GM18499 (cell line): ENCODE data around the gene CCDC51.

Experiments
- ATAC-seq: cut with Tn5 transposase; IDR thresholded peaks from one replicate; pipeline ENCODE4 v1.9.1; 2021; ENCODE audit warnings: moderate number of reproducible peaks; ENCODE audit not compliant: insufficient read depth, unreplicated experiment

Gene CCDC51

DNA sequence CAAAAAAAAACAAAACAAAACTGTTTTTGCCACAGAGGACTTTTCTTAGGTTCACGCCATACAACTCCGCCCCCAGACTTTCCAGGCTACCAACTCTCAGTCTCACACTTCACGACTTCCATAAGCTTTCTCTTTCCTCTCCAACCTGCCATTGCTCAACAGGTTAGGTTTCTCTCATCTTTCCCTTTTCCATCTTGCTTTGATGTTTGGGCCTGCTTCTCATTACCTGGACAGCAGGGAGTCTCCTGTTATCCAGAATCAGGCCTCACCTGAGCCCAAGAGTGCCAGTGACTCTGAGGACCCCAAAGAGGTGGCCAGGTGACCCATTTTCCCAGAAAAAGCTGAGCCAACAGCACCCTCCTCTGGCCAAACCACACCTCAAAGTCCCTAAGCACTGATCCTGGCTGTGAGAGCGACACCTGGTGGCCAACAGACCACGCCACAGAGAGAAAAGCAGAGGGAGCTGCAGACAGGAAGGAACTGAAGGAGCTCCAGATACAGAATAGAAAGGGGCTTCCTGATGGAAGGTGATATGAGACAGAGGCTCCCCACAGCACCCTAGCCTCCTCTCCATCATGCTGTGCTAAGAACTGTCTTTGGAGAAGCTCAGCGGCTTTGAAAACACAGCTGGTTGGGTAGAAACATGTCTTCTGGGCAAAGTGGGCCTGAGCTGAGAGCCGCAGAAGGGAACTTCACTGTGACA is 4.0 kb downstream of the CCDC51 start:
- ATAC-seq: no peak

DNA sequence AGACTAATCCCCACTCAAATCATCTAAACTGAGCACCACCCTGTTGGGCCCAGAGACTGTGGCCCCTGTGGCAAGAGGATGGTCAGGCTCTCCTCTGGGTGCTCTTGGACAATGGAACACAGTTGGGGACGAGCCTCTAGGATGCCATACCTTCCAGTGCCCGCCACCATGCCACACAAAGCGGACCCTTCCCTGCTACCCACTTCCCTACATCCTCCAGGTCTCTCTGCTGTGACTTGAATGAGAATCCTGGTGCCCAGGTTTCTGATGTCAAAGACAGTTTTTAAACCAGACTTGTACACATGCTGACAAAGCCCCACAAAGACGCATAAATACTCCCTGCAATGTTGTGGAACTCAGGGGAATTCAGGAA is 4.7 kb downstream of the CCDC51 start:
- ATAC-seq: no peak

DNA sequence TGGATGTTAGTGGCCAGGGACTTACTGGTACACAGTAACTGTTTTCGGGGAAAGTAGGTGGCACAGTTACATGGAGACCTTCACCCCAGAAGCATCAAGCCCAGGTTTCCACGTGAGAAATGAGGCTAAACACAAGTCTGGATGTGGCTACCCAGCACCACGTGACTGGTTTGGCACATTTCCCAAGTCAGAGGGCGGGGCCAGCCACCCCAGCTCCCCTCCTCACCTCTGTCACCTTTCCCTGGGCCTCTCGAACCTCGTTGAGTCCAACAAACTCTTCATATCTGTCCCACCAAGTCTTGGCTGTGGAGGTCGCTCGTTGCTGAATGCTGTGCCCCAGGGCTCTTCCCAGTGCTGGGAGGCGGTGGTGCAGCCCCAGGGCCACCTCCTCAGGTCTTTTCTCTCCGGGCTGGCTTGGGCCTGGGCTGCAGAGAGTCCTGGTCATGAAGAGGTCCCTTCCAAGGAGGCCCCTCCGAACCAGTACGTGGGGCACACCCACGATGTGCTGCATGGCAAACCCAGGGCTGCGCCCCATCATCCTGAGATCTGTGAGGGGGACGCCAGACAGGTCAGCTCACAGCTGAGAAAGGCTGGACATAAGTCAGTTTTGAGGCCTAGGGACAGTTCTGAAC is 5.2 kb downstream of the CCDC51 start:
- no peak for ATAC-seq

DNA sequence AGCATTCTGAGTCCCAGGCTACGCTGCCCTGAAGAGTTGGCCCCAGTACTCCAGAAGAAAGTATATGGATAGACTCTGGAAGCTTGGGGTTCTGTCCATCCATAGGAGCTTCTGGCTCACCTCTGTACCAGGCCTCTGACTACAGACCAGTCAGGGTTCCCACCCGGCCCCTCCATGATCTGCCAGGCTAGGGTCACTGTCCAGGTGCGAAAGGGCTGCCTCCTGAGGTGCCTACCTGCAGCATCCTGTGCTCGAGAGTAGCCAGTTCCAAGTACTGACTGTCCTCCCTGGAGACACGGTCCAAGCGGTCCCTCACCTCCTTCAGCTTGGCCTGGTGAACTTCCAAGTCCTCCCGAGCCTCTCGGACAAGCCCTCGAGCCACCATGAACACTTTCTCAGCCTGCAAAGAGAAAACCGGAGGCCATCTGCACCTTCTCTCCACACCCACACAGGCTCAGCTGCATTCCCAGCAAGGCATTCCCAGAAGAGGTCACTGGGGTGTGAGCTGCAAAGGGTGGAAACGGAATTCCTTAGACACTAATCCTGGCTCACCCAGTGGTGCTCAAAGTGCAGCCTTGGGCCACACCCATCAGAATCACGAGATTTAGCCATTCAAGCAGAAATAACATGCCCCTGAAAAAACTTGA is 6.3 kb downstream of the CCDC51 start:
- no peak for ATAC-seq

DNA sequence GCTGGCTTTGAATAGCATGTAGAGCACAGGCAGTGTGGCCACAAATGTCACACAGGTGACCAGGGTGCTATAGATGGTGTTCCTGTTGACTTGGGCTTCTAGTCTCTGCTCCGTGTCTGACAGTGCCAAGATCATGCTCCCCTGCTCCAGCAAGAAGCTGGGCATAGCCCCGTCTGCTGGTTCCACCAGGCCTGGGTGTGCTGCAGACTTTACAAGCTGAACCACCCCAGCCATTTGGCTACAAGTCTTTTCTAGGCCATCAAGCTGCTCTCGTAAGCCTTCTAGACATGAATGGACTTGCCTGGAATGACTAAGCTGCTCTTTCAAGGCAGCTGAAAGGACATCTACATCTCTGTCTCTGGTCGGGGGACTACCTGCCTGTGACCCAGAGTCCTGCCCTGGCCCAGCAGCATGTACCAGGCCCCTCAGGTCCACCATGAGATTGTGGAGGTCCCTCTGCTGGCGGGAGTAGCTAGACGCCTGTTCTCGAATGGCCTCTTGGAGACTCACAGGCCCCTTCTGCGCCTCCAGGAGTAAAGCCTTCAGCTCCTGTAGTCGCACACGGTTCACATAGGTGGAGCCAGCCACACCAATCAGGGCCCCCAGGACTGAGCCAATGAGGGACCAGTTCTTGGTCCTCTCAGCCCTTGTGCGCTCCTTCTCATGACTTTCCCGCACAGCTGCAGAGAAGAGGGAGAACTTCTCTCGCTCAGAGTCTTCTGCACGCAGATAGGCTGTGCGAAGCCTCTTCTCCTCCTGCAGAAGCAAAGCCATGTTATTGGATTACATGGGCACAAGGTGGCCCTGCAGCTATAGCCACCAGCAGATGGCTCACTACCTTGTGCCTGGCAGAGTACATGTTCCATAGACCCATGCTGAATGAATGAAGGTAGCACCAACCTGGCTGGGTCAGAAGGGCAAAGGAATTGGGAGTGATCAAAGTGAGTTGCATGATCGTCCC is 7.2 kb downstream of the CCDC51 start:
- ATAC-seq: no peak

DNA sequence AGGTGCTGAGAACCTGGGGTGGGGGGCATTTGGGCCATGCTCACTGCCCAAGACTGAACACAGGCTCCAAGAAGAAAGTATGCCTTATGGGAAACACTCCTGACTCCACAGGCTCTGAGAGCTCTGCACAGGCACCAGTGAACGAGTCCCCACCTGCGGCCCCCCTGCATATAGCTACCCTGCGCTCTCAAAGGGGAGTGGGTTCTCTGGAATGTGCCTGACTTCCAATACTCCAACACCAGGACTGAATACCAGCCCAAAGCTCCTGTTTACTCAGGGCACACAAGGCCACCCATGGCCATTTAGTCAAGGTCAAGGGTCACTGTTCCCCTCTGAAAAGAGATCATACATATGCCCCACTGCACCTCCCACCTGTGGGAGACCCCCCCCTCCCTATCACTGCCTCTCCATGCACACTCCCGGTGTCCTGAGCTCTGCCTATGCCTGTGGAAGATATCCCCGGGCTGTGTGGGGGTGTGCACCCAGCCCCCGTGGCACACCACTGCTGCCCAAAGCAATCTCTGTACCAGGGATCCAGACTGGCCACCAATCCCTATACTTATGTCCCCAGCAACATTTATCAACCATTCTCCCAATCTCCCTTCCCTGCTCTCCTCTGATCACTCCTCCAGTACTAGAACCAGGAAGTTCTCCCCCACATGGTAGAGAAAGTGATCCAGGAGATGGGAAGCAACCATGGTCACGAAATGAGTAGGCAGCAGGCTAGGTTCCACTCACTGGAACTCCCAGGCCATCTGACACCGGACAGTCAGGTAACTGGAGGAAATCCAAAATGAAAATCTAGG is 8.5 kb downstream of the CCDC51 start:
- no peak for ATAC-seq

DNA sequence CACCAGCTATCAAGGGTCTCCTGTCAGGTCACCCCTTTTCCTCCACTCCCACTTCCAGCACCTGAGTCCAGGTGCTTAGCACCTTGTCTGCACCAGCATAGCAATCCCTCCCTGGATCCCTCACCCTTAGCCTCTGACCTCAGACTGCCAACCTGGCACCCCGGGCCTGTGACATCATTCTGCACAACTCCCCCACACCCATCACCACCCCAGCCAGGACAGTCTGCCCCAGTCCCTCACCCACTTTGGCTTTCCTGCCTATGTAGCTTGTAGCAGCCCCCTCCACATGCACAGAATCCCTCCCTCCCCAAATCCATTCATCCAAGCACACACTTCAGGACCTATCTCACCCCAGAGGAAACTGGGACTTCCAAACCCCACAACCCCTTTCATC is 9.2 kb downstream of the CCDC51 start:
- no peak for ATAC-seq

DNA sequence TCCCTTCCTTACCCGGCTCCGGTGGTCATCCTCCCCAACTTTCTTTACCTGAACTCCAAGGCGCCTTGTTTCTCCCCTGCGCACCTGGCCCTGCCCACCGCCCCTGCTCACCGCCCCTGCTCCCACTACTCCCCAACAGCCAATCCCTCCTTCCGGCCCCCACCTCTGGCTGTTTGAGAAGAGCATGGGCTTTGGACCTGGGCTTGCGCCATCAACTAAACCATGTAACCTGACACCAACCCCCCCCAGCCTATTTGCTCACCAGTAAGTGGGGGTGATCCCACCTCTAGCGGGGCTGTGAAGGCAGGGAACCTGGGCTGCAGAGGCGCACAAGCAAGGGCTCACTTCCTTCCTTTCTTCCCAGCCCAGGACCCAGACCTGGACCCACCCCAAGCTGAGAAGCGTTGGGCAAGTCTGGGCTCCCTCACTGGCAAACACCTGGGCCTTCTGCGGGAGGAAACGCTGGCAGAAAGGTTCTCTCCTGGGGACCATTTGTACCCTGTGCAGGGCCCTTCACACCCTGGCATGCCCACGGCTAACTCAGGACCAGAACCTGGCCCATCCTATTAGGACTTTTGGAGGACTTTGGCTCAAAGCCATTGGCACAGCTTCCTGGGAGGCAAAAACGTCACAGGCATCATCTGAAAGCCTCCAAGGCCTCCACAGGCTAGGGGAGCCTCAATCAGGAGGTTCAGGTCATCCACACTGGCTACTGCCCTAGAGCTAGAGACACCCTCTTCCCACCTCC is 9.8 kb downstream of the CCDC51 start, which contains the start of gene PLXNB1:
TSS of gene PLXNB1 (minus strand) at position 127 of the 748 bp plus-strand sequence. CDS start 5,475 bp downstream, outside the sequence.
- no peak for ATAC-seq

DNA sequence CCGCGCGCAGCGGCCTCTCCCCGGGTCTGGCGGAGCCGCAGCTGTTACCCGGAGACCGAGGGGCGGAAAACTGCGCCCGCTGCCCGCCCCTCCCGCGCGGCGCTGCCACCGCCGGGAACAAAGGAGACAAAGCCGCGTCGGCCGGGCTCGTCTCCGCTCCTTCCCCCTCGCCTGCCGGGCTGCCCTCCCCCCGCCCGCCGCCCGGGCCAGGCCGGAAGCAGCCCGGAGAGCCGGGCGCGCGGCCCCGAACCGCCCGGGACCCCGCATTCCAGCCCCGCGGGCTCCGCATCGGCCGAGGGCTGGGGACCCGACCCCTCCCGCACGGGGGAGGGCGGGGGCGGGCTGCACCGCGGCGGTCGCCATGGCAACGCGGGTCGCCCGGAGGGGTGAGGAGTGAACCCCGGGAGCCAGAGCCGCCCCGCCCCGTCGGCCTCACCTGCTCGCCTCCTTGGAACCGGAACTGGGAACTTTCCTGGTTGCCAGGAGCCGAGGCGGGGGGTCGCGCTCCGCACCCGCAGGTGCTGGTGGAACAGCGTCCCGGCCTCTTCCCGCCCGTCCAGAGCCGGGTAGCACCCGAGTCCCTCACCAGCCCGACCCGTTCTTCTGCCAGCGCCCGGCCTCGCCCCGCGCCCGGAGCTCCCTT is 10.5 kb downstream of the CCDC51 start:
- ATAC-seq: no peak

DNA sequence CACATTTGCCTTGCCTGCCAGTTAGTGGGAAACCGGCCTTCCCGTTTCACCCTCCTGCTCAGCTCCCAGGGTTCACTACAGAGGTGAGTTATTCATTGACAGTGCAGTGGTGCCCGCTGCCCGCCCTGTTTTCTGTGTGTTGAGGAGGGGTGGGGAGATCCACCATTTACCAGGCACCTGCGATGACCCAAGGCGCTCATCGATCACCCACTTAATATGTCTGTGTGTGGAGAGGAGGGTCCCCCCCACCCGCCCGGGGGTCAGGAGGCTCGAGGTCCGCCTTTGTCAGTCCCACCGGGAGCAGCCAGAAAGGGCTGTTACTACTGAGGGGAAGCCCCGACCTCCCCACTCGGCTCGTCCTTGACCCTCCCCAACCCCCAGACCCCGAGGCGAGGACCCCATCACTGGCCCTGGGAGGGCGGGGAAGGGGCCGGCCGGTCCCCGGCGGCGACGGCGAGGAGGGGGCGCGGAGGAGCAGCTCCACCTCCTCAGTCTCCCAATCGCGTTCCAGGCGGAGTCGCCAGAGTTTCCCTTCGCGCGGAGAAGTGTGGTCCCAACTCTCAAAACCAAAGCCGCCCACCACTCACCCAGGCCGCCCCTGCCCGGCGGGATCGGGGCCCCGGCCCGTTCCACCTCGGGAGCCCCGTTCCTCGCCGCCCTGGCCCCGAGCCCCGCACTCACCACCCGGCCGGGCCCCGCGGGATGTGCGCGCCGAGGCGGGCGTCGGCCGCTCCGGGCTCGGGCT is 11.2 kb downstream of the CCDC51 start:
- ATAC-seq: no peak

DNA sequence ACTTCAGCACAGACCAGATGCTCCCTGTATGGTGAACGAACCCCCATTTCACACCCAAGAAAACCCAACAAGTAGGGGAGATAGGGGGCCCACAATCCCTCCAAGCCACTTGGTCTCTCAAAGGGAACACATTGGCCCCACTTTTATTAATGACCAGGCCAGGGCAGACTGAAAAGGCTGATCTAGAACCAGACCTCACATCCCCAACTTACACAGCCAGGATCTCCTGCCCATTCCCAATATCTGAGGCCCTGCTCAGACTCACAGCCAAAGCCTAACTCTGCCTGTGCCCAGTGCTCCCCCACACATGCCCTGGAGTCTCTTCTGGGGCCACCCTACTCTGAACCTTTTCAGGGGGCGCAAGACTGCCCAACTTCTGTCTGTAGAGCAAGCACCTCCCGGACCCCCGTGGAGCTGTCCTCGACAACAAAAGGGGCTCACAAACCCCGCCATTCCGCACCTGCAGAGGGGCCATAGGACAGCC is 11.8 kb downstream of the CCDC51 start:
- ATAC-seq: no peak

DNA sequence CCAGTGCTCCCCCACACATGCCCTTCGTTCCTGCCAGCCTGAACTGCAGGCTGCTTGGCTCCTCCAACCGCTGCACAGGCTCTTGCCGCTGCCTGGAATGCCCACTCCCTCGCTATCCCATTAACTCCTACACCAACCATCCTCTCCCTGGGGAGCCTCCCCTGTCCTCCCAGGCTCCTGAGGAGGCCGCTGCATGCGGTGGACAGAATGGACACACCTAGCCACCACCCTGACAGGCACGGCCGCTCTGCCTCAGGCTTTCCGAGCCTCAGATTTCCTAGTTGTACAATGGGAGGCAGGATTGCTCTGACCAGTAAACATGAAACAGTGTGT is 12.3 kb downstream of the CCDC51 start:
- no peak for ATAC-seq

DNA sequence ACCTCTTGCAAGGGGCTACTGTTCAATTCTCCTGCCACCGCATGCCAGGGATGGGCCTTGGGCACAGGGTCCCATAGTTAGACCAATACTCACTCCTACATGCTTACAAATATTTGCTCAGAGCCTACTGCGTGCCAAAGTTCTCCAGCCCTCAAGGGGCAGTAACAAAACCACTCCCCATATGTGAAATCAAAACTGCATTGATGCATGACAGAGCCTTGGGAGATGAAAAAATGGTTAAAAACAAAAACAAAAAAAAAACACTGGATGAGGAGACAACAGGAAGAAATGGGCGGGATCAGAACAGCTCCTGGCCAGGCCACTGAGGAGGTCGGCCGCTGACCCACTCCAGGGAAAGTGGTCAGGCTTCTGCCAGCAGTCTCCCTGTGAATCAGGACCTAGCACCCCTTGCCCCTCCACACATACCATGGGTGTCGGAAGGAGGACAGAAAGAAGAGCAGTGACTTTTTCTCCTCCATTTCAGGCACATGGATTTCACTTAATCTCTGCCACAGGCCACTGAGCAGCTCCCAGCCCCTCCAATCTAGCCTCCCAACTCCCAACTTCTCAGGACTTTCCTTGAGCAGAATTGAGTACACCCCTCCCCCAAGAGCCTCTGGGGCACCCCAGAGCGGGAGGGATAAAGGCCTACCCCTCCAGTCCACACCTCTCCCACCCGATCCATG is 12.8 kb downstream of the CCDC51 start:
- ATAC-seq: no peak

DNA sequence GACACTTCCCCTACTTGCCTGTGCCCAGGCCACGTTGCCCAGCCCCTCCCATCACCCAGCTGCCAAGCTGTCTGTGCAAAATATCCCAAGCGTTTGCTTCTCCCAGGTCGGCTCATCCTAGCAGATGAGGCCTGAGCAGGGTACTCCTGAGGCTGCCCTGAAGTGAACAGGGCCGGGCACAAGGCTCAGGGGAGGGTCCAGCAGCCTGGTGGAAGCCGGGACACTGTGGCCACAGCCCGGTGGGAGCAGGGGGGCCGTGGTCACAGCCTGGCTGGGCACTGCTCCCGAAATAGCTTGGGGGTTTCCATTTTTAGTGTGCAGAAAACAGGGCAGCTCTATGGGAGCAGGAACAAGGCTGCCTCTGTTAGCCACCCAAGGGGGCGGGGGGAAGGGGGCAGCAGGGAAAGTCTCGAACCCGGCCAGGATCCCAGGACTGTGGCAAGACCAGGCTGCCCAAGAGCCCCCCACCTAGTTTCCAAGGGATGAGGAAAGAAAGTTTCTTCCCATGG is 13.5 kb downstream of the CCDC51 start:
- no peak for ATAC-seq

DNA sequence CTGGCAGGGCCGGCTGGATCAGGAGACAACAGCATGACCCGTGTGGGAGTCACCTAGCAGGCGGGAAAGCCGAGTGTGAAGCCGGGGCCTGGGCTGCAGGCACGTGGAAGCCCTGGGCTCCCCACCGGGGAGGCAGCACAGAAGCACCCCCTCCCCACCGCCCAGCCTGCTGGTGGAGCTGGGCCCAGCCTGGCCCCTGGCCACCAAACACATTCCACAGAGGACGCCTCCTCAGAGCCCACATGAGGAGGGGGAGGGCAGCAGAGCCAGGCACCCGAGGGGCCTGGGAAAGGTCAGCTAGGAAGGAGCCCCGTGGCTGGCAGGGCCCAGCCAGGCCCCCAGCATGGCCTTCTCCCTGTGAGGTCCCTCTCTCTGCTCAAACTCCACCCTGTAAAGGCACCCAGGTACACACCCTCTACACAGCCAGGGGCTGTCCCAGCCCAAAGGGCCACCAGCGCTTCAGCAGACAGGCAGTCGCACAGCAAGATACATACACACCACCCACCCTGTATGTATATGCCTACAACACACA is 14.6 kb downstream of the CCDC51 start:
- ATAC-seq: no peak

DNA sequence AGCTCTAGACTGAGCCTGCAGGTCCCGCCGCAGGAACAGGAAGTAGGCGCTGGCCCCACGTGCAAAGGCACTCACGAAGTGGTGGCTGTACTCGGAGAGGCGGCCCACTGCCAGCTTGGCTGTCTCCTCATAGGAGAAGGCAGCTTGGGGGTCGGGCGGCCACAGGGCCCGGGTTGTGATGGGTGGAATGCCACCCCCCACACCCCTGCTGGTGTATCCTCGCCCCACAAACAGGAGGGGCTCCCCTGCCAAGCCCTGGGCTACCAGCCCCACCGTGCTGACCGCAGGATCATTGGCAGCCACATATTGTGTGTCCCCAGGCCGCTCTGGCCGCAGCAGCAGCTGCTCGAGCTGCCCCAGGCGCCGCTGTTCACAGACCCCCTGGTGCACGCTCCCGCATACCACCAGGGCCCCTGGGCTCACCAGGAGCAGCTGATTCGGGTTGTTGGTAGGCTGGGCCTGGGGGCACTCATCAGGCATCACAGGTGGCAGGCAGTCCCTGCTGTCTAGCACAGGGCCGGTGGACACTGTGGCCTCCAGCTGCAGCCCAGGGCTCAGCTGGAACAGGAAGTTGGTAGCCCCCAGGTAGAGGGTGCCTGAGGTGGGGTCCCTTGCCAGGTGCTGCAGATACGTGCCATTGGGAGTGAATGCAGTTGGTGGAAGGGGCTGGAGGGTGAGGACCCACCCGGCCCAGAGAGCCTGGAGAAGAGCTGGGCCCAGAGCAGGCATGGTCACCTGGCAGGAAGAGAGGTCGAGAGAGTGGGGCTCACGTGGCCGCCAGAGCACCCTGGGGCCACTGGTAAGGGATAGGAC is 15.8 kb downstream of the CCDC51 start:
- no peak for ATAC-seq
